Epithelial cell of proximal tubule (primary cell): ENCODE measurements around the gene KIAA1217. TPM values are rescaled to one million over a fixed set of nuclear protein-coding genes. Genes with fewer than 3 reads are reported as not detected.

ENCODE experiments used
- DNase-seq: peaks from one replicate; pipeline ENCODE4 v3.0.0-alpha.2; 2011; ENCODE audit warnings: low read depth
- H3K4me3 ChIP-seq: 2 replicates; pipeline ENCODE4 v1.5.1; 2011; ENCODE audit warnings: low read depth, mild to moderate bottlenecking, low read length
- CTCF ChIP-seq: conservative IDR thresholded peaks from 2 replicates; pipeline ENCODE4 v1.5.1; 2012; ENCODE audit warnings: low read depth, mild to moderate bottlenecking, low read length
- total RNA-seq: library from RNA; depleted of rRNA; stranded (reverse); fragments of >200 nt; gene quantifications from 2 replicates; pipeline ENCODE4 v1.2.3, GENCODE V29; 2015

Gene KIAA1217
- total RNA-seq, 1 donor from 2014 or later: 20.2 TPM

- no peak for TF ChIP-seq CTCF
- DNase-seq: no peak
- no peak overlapping the region for H3K4me3 ChIP-seq
Observed at GRCh38 chr10:24597426-24597825, 388.5 kb downstream of the KIAA1217 start.
